SU-DHL-6 (cell line): Measurements from ENCODE around the gene PDLIM5.

Experiments
- CTCF ChIP-seq: fragments of 200-600 bp; sonication (generic); IDR thresholded peaks from one replicate; pipeline ENCODE4 v1.5.1; 2017; ENCODE audit warnings: antibody characterized with exemption, mild to moderate bottlenecking, low read length, moderate library complexity; ENCODE audit not compliant: insufficient read depth, poor library complexity, severe bottlenecking
- EZH2phosphoT487 ChIP-seq: fragments of 200-600 bp; sonication (generic), shearing (Covaris generic); conservative IDR thresholded peaks from 2 replicates; pipeline ENCODE4 v1.6.1; 2018; ENCODE audit warnings: mild to moderate bottlenecking, antibody characterized with exemption, low read length, moderate library complexity, mixed read lengths

DNA sequence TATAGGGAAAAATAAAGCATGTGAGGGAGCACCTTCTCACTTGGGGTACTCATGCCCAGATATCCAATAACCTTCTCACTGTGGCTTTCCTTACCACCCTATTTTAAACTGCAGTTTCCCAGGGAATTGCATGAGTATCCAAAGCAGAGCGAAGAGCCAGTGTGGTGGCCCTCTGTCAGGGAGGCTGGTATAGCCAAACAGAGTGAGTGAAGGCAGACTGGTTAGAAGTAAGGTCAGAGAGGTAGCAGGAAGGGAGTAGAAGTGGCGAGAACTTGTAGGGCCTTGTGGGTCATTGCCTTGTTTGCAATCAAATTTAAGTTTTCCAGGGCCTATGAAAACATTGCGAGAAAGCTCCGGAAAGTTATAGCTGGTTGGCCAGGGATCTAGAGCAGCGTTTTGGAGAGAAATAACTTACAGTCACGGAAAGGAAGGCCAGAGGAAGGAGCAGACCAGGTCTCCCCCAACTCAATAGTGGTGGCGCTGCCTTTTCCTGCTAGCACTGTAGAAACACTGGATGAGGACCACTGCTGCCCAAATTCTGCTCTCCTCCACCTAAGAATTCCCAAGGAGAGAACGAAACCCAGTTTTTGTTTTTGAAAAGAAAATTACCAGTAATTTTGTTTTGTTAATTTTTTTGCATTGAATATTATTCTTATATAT, 77.2 kb downstream of the PDLIM5 start:
- TF ChIP-seq CTCF (no peak), EZH2phosphoT487 (no peak)
